ENCODE results near the gene PRDM15. TPM values are rescaled to one million over a fixed set of nuclear protein-coding genes. Genes with fewer than 3 reads are reported as not detected.

The PRDM15 gene
- total RNA-seq, 1 donor from 2014 or later, result 2.9 TPM

DNA sequence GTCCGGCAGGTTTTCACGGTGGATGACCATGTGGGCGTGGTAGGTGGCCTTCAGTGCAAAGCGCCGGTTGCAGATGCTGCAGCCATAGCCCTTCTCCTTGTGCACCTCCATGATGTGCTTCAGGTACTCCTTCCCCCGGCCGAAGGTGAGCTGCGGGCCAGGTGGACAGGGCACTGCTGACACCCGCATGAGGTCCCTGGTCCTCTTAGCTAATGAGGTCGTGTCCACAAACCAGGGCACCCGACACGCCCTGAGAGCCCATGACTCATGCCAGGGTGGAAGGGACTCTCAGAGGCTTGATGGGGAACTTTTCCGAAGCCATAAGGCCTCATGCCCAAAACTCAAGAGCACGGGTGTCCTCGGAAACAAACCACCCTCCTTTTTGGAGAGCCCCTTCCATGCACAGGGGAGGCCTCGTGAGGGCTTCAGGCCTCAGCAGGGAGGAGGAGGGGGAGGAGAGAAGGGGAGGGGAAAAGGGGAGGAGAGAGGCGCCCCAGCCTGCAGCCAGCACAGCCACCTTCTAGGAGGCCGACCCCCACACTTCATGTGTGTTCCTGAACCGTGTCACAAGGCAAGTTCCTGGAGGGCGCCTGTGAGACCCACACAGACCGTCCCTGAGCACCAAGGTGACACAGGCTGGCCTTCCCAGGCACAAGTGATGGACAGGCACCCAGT is 57.9 kb downstream of the PRDM15 start:
- peaks cover 4% of the 10 kb centered on the region for H3K4me1 ChIP-seq
- no peak overlapping the region for H3K4me3 ChIP-seq
- H3K27me3 ChIP-seq (ENCODE audit: low read depth), result no peaks in the 10 kb centered on the region
- no peak for DNase-seq
- peaks cover 10% of the 10 kb centered on the region for H3K36me3 ChIP-seq
- no peak overlapping the region for H3K27ac ChIP-seq (replicated peaks)
- intact Hi-C loops (cut with micrococcal nuclease), result no loop called here
- no peak for TF ChIP-seq CTCF (IDR thresholded peaks at IDR 0.05; ENCODE audit: borderline replicate concordance)
- no peaks in the 10 kb centered on the region for H3K9me3 ChIP-seq (replicated peaks)

DNA sequence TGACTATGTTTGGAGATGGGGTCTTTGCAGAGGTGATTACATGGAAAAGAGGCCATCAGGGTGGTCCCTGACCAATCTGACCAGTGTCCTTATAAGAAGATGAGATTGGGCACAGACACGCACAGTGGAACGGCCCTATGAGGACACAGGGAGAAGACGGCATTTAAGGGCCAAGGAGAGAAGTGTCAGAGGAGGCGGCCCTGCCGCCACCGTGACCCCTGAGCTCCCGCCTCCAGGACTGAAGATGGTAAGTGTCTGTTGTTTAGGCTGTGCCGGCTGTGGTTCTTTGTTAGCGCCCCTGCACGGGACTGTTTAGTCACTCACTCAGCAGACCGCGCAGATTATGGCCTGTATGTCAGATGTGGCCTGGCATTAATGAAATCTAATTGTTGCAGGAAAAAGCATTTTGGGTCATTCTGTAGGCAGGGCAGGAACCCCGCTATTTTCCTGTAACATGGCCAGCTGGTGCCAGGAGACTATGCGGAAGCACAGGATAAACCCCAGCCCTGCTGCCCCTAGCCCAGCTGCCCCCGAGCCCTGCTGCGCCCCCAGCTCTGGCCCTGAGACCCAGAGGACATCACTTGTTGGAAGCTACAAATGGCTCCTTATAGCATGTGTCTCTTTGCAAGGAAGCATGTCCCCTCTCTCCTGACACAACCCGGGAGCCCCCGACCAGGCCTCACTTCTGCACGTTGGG is 58.6 kb downstream of the PRDM15 start:
- no peak for TF ChIP-seq CTCF (IDR thresholded peaks at IDR 0.05; ENCODE audit: borderline replicate concordance)
- Histone ChIP-seq H3K4me3 (no peak overlapping the region), H3K4me1 (peaks cover 4% of the 10 kb centered on the region), H3K9me3 (replicated peaks) (no peaks in the 10 kb centered on the region), H3K27me3 (ENCODE audit: low read depth) (no peaks in the 10 kb centered on the region), H3K27ac (replicated peaks) (no peak overlapping the region), H3K36me3 (peaks cover 14% of the 10 kb centered on the region)
- intact Hi-C loops (cut with micrococcal nuclease), result no loop called here
- no peak for DNase-seq

DNA sequence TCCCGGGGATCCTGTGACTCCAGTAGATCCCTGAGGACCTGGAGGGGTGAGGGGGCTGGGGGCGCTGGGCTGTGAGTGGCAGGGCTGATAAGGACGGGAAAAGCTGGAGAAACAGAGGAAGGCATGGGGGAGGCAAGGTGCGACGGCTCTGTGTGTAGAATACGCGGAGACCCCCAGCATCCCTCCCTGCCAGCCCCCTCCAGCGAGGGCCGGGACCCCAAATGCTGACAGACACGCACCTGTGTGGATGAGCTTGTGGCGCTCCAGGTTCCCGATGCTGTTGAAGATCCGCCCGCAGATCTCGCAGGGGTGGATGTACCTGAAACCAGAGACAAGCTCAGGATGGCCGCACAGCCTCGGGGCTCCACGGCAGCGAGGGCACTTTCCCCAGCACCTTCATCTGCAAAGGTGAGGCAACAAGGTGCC is 59.3 kb downstream of the PRDM15 start:
- no peak for DNase-seq
- intact Hi-C loops (cut with micrococcal nuclease), result no loop called here
- H3K27ac ChIP-seq (replicated peaks), result no peak overlapping the region
- H3K4me3 ChIP-seq, result no peak overlapping the region
- TF ChIP-seq CTCF (IDR thresholded peaks at IDR 0.05; ENCODE audit: borderline replicate concordance), result no peak
- no peaks in the 10 kb centered on the region for H3K9me3 ChIP-seq (replicated peaks)
- peaks cover 20% of the 10 kb centered on the region for H3K36me3 ChIP-seq
- H3K4me1 ChIP-seq, result peaks cover 4% of the 10 kb centered on the region
- H3K27me3 ChIP-seq (ENCODE audit: low read depth), result no peaks in the 10 kb centered on the region

DNA sequence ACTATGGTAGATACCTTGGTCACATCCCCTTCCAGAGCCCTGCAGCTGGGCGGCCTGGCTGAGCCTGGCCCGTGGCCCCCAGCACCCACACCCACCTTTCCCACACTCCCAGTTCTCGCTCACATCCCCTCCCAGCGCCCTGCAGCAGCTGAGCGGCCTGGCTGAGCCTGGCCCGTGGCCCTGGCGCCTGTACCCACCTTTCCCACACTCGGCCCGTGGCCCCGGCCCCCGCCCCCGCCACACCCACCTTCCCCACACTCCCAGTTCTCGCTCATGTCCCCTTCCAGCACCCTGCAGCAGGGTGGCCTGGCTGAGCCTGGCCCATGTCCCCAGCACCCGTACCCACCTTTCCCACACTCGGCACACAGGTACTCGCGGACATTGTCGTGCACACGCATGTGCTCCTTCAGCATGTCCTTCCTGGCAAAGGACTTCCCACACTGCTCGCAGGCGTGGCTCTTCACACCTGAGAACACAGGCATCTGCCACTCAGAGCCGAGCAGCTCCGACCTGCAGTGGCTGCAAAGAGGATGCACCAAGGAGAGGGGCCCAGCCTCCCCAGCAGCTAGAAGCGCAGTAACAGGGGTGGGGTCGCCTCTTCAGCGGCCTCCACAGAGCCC is 59.8 kb downstream of the PRDM15 start:
- TF ChIP-seq CTCF (IDR thresholded peaks at IDR 0.05; ENCODE audit: borderline replicate concordance), result no peak
- DNase-seq, result no peak
- Histone ChIP-seq H3K4me1 (peaks cover 4% of the 10 kb centered on the region), H3K36me3 (peaks cover 23% of the 10 kb centered on the region), H3K9me3 (replicated peaks) (no peaks in the 10 kb centered on the region), H3K4me3 (no peak overlapping the region), H3K27me3 (ENCODE audit: low read depth) (no peaks in the 10 kb centered on the region), H3K27ac (replicated peaks) (no peak overlapping the region)
- intact Hi-C loops (cut with micrococcal nuclease), result no loop called here

- Histone ChIP-seq H3K9me3 (replicated peaks) (no peaks in the 10 kb centered on the region), H3K4me3 (no peak overlapping the region), H3K36me3 (peaks cover 25% of the 10 kb centered on the region), H3K27ac (replicated peaks) (no peak overlapping the region), H3K27me3 (ENCODE audit: low read depth) (no peaks in the 10 kb centered on the region), H3K4me1 (peaks cover 4% of the 10 kb centered on the region)
- TF ChIP-seq CTCF (IDR thresholded peaks at IDR 0.05; ENCODE audit: borderline replicate concordance), result no peak
- intact Hi-C loops (cut with micrococcal nuclease), result loop anchor here (2.0 kb wide), 1 partner anchor 299 kb away; no protein-coding TSS in a partner anchor
- no peak for DNase-seq
Measured at GRCh38 chr21:41817877-41818855, 61.0 kb downstream of the PRDM15 start.
